Fibroblast of mammary gland (primary cell): Measurements from ENCODE around the gene SCUBE1.

Experiments used
- DNase-seq: peaks from one replicate; pipeline ENCODE4 v3.0.0-alpha.2; 2010; ENCODE audit warnings: low read depth
- H3K4me3 ChIP-seq: 2 replicates; pipeline ENCODE4 v1.5.1; 2011; ENCODE audit warnings: low read depth, mild to moderate bottlenecking, low read length, moderate library complexity; ENCODE audit not compliant: control insufficient read depth
- CTCF ChIP-seq: conservative IDR thresholded peaks from 2 replicates; pipeline ENCODE4 v1.5.1; 2011; ENCODE audit warnings: low read depth, low read length, inconsistent platforms; ENCODE audit not compliant: control insufficient read depth, insufficient read depth

Gene SCUBE1

GRCh38 chr22:43212434-43212952, 130.7 kb downstream of the SCUBE1 start:
- no peak for TF ChIP-seq CTCF
- no peak for DNase-seq
- H3K4me3 ChIP-seq = no peak overlapping the region

- DNase-seq = no peak
- TF ChIP-seq CTCF = no peak
- H3K4me3 ChIP-seq = no peak overlapping the region
These were observed 131.2 kb downstream of the SCUBE1 start for GRCh38 chr22:43211941-43212433.

DNA sequence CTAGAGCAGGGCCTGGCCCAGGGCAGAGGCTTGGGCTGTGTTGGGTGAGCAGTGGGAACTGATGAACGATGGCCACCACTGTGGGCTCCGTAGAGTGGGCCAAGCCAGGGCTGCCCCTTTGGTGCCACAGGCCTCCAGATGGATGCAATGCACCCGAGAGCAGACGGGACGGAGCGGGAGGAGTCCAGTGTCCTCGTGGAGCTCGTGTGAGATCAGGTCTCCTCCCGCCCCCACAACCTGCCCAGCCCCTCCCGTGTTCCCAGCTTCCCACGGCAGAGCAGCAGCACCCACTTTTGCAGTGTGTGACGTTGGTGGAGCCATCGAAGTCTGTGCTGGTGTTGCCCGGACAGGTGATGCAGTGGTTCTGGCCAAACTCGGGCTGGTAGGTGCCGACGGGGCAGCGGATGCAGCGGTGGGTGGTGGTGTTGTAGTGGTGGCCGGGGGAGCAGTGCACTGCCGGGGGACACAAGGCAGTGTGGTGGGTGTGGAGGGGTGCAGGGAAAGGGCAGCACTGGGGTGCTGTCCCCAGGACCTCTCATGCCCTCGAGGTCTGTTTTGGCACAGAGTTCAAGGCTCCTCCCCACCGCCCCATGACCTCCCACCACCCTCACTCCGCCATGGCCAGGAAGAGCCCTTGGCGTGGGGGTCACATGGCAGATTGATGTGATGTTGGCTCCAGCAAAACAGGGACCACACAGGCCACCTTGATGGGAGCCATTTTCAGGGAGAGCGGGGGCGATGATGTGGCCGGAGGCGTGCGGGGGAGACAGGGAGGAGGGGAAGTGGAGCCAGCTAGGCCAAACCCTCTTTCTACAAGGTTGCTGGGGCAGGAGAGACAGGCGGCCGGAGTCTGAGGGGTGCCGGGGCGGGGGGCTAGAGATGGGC, 132.3 kb downstream of the SCUBE1 start:
- no peak for DNase-seq
- no peak for TF ChIP-seq CTCF
- H3K4me3 ChIP-seq = no peak overlapping the region

- DNase-seq = no peak
- TF ChIP-seq CTCF = no peak
- H3K4me3 ChIP-seq = no peak overlapping the region
These were observed 133.2 kb downstream of the SCUBE1 start for GRCh38 chr22:43209971-43210370.

- H3K4me3 ChIP-seq = no peak overlapping the region
- TF ChIP-seq CTCF = no peak
- DNase-seq = no peak
These were observed 133.7 kb downstream of the SCUBE1 start for GRCh38 chr22:43209523-43209890.

- DNase-seq = no peak
- H3K4me3 ChIP-seq = no peak overlapping the region
- TF ChIP-seq CTCF = no peak
These were observed 134.3 kb downstream of the SCUBE1 start for GRCh38 chr22:43208703-43209522.
